ENCODE results near the gene STEAP1.
"Not testable (repeated sequence)": the region's sequence is repeated elsewhere in the genome, so short reads cannot be mapped to it uniquely, and the experiment has no call there.

STEAP1 gene

DNA sequence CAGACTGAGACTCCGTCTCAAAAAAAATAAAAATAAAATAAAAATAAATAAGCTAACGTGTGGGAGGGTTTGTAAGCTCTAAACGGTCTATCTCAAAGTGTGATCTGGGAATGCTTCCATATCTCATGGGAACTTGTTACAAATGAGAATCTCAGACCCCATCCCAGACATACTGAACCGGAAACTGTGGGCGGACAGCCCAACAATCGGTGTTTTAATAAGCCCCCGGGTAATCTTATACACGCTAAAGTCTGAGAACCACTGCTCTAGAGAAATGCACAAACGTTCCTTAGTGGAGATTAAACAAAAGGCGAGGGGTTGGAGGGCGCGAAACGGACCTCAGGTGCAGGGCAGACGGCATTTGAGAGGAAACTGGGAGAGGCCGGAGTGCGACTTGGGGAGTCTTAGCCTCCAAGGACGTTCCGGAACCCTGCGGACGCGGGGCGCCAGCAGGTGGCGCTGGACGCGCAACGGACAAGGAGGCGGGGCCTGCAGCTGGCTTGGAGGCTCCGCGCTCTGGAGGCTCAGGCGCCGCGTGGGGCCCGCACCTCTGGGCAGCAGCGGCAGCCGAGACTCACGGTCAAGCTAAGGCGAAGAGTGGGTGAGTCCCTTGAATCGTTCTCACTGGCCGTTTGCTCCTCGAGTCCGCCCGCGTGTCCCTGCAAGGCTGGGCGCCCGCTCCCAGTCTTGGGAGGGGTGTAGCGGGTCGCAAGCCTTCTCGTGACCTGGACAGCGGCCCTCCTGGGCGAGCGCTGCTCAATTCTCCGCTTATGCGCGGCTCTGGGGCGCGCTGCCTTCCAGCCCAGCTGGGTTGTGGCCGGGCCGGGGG, at the start of gene STEAP1:
TSS of gene STEAP1 (plus strand) at position 527 of the 829 bp plus-strand sequence. CDS start 5,320 bp downstream, outside the sequence.
- DNase-seq, result peak; percentile 91

DNA sequence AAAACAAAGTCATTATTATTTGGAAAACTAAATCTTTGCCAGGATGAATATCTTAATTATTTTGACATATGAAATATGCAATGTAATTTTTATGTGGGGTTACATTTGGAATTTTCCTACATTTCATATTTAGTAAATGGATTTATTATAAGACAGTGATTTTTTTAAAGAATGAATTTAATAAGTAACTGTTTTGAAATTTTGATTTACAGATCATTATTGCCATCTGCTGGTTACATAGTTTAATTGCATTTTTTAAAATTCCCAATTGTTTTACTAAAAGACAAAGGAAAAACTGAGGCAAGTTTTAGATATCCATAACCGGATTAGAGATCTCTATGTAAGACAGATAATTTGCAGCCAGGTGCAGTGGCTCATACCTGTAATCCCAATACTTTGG, 39.3 kb upstream of the STEAP1 start:
- not testable (repeated sequence) for DNase-seq

DNA sequence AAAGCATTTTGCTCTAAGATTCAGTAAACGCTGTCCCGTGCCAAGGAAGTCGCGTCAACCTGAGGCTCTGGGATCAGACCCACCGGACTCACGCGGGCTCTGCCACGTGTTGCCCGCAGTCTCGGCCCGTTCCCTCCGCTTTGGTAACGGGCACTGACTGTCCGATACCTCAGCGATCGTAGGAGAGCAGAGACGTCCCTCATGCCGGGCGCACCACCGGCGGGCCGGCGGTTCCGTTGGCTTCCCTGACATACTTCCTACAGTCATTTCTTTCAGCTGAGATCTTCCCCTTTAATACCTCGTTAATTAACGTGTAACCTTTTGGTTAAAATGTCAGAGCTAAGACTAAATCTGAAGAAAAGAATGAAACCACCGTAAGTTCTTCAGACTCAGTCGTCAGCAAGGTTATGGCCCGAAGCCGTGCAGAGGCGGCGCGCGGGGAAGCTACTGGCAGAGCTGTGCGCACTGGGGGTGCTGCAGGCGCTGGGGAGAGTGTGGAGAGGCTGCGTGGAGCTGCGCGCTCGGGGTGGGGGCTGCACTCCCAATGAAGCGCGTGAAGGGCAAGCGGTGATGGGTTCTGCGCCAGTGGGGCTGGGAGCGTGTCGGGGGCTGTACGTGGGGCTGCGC, 35.6 kb upstream of the STEAP1 start:
- DNase-seq, result not testable (repeated sequence)

GRCh38 chr7:90119178-90119971, 34.9 kb upstream of the STEAP1 start:
- no peak for DNase-seq

DNA sequence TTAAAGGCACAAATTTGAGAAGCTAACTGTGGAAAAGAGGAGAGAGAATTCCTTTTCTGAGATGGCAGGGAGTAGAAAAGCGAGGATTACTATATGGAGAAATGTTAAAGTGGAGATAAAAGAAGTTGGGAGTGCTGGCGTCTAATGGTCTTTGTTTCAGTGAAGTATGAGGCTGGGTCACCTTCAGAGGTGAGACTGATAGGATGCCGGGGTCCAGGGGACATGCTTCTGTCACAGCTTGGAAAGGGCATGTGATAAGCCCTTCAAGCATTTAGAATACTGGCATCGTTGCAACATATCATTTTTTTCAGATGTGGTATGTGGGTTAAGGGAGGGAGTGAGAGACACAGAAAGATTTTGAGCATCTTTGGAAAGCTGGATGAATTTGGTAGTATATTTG, 34.1 kb upstream of the STEAP1 start:
- not testable (repeated sequence) for DNase-seq

DNA sequence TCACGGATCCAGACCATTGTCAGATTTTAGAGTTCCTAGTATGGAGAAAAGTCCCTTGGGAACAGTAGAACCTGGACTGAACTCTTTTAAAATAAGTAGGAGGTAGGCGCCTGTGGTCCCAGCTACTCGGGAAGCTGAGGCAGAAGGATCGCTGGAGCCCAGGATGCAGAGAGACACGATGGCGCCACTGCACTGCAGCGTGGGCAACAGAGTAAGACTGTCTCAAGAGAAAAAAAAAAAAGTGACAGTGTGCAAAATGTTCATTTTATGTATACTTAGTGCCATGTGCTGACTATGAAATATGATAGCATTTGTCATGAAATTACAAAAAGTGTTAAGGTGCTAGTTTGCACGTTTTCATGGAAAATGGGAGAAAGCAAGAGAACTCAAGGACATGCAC, 22.5 kb upstream of the STEAP1 start:
- DNase-seq, result not testable (repeated sequence)

- DNase-seq, result not testable (repeated sequence)
These were observed 6.9 kb upstream of the STEAP1 start for GRCh38 chr7:90147079-90147960.

DNA sequence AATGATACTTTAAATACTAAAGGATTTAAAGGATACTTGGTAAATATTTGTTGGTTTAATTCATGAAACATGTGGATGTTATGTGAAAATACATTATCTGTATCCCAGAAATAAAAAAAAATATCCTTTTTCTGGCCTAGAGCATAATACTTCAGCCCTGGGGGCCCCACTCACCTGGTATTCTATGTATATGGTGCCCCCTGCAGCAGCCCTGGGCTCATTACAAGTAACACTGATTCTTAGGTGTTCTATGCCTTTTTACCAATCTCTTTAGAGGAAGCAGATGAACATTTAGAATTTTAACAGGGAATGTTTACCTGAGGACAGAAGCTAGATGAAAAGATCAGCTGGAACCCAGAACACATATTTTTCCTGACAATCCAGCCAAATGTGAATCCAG, 4.8 kb upstream of the STEAP1 start:
- peak; percentile 12 for DNase-seq

DNA sequence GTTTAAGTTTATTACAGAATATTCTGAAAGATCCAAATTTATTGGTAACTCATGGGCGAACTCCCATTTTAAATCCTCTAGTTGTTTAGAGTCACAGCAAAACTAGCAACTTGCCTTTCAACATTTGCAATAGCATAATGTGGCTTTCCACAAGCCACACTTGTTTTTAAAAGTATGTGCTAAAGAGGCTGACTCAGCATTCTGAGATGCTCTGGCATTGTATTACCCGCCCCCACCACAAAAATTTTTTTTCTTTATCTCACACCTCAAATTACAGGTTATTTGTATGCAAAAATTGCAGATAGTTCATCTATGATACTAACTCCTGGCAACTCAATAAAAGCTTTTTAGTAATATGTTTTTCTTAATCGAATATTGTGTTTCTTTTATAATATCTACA, 2.4 kb upstream of the STEAP1 start:
- DNase-seq, result not testable (repeated sequence)

- DNase-seq, result peak; percentile 51
These were observed 1.5 kb upstream of the STEAP1 start for GRCh38 chr7:90152642-90153253.

GRCh38 chr7:90155206-90155605, 937 bp downstream of the STEAP1 start:
- no peak for DNase-seq

- not testable (repeated sequence) for DNase-seq
These were observed 3.1 kb downstream of the STEAP1 start for GRCh38 chr7:90157331-90157730.

DNA sequence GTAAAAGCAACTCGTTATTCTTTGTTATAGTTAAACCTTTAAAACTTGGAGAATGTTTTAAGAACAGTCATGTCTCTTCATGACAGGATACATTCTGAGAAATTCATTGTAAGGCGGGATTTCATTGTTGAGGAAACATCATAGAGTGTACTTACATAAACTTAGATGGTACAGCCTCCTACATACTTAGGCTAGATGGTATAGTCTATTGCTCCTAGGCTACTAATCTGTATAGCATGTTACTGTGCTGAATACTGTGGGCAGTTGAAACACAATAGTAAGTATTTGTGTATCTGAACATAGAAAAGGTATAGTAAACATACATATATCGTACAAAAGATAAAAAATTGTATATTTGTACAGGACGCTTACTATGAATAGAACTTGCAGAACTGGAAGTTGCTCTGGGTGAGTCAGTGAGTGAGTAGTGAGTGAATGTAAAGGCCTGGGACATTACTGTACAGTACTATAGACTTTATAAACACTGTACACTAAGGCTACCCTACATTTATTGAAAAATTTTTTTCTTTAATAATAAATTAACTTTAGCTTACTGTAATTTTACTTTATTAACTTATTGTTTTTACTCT, 3.6 kb downstream of the STEAP1 start:
- DNase-seq, result not testable (repeated sequence)

GRCh38 chr7:90163534-90163933, 9.3 kb downstream of the STEAP1 start:
- no peak for DNase-seq

GRCh38 chr7:90165724-90166123, 11.5 kb downstream of the STEAP1 start:
- DNase-seq, result peak; percentile 15

GRCh38 chr7:90166153-90166552, 11.9 kb downstream of the STEAP1 start:
- no peak for DNase-seq

GRCh38 chr7:90167361-90167760, 13.1 kb downstream of the STEAP1 start:
- DNase-seq, result no peak

DNA sequence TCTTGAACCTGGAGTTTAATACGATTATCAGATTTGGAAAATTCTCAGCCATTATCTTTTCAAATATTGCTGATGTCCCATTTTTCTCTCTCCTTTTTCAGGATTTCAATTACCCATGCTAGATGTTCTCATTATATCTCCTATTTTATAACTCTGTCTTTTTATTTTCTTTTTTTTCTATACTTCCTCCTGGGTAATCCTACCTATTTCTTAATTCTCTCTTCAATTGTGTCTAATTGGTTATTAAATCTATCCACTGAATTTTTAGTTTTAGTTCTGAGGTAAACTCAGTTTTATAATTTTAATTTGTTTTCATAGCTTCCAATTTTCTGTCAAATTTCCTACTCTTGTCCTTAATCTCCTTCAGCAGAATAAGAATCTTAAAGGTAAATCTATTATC, 15.6 kb downstream of the STEAP1 start:
- no peak for DNase-seq

DNA sequence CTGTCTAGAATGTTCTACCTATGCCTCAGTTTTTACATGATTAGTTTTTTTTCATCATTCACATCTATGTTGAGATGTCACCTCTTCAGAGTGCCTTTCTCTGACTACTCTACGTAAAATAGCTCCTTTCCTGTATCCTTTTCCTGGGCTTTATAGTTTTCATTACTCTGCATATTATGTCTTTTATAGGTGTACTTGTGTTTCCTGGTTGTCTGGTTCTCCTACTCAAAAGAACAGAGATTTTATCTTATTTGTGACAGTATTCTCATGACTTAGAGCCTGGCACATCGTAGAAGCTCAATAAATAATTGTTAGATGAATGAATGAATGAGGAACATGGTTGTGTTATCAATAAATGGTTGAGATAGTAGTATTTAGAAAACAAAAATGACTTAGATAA, 17.9 kb downstream of the STEAP1 start:
- no peak for DNase-seq

GRCh38 chr7:90172624-90173023, 18.4 kb downstream of the STEAP1 start:
- no peak for DNase-seq

- DNase-seq, result no peak
These were observed 19.0 kb downstream of the STEAP1 start for GRCh38 chr7:90173127-90173844.
